ENCODE data around the gene PDGFB. TPM values are rescaled to one million over a fixed set of nuclear protein-coding genes. Genes with fewer than 3 reads are reported as not detected.
"Not testable (repeated sequence)": the region's sequence is repeated elsewhere in the genome, so short reads cannot be mapped to it uniquely, and the experiment has no call there.

The PDGFB gene
- total RNA-seq, 1 experiment from 2014 or later, result 9.8 TPM

DNA sequence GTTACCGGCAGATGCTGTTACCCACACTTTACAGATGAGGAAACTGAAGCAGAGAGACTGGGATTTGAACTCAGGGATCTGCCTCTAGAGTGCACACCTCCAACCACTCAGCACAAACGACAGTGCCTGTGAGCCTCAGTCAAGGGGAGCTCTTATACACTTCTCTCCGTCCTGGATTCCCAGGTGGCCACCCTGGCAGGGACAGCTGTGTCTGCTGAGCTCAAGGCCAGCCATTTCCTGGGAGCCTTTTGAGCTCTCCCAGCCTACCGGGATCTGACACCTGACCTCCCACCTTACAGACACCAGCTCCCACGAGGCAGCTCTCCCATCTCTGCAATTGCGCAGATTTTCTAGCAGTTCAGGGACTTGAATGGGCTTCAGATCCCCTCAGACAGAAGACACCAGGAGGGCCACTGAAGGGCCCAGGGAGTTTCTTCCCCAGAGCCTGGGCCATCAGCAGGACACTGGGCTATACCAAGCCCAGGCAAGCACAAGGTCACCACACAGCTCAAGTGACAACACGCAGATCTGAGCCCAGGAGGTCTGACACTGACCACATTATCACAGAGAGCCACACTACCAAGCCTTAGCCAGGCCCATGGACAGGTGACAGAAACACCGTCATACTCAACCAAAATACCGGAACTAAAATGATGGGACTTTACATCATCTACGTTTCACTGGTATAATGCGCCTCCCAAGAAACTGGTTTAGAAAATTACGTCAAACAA, 17.1 kb downstream of the PDGFB start:
- DNase-seq (ENCODE audit: low spot score), result no peak

DNA sequence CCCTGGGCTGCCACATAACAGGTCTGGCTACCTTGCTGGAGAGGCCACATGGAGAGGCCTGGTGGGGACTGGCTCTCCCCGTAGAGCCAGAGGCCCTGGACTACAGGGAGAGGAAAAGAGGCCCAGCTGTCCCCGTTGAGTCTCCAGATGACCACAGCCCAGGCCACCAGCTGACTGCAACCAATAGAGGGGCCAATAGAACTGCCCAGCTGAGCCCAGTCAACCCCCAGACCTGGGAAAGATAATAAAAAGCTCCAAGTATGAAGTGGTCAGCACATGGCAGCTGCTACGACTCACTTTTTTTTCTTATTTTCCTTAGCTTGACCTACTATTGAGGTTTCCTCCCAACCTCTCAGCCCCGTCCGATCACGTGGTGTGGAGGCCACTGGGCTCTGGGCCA, 18.4 kb downstream of the PDGFB start:
- no peak for DNase-seq (ENCODE audit: low spot score)

DNA sequence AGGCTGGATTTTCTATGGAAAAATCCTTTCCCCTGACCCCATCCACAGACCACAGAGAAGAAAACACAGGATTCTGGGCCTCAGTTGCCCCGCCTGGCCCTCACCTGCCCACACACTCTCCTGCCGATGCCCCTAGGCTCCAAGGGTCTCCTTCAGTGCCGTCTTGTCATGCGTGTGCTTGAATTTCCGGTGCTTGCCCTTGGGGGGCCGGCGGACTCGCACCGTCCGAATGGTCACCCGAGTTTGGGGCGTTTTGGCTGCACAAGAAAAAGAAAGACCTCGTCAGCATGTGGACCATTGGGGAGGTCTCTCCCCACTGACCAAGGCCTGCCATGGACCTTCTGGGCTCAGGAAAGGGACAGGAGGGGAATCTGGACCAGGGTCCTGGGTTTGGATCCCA, 19.2 kb downstream of the PDGFB start:
- no peak for DNase-seq (ENCODE audit: low spot score)

DNA sequence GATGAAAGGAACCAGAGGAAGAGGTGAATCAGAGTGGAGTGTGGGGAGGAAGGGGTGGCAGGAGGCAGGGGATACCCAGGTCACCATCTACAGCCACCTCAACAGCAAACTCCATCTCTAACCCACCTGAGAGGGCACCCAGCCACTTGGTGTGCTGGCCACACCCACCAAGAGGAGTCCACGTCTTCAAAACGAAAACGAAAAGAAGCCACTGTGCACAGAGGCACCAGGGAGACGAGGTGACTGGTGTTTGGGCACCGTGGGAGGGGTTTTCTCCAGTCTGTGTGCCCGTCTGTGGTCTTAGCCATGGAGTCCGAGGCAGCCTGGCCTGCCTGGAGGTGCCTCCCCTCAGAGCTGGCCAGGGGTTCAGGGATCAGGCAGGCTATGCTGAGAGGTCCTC, 20.2 kb downstream of the PDGFB start:
- no peak for DNase-seq (ENCODE audit: low spot score)

DNA sequence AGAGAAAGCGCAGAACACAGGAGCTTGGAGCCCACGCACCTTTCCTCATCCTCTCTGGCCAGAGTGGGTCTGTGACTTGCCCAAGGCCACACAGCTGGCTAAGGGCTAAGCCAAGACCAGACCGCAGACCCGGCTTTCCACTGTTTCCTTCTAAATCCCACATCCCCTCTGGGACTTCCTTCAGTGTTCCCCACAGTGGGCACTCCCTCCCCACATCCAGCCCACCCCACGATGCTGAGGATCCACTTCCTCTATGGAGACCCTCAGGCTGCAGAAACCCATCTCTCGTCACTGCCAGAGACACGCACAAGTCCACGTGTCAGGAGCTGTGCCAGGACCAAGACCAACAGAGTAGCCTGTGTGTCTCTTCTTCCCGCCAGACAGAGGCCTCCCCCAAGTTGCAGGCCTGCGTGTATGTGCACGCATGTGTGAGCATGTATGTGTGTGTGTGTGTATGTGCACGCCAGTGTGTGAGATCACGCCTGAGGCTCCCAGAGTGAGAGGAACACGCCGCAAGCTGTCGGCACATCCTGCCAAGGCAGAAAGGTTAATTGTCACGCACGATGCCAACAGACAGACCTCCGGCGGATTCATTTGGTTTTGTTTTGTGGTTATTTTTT, 21.6 kb downstream of the PDGFB start:
- DNase-seq (ENCODE audit: low spot score), result no peak

DNA sequence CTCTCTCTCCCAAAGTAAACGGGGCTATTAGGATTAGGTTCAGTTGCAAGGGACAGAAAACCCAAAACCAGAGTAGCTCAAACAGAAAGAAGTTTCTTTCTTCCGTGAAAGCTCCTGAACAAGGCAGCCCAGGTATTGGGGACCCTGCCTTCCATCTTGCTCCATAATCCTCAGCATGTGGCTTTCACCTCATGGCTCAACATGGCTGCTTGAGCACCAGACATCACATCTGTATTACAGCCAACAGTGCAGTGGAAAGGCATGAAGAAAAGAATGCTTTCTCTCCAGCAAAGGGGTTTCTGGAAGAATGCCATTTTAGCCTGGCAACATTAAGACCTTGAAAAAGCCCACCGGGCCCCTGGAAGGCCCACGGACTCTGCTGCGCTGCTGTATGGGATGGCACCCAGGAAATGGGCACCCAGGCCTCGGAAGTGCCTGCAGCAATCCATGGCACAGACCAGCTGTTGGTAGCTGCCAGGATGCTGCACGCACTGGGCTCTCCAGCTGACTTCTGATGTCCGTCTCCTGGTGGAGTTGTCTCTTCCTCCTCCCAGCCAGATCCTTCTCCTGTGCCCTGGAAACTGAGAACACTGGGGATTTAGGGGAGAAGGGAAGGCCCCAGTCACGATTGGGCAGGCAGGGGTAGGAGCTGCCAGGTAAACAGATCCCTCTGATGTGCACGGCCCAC, 22.6 kb downstream of the PDGFB start:
- no peak for DNase-seq (ENCODE audit: low spot score)

DNA sequence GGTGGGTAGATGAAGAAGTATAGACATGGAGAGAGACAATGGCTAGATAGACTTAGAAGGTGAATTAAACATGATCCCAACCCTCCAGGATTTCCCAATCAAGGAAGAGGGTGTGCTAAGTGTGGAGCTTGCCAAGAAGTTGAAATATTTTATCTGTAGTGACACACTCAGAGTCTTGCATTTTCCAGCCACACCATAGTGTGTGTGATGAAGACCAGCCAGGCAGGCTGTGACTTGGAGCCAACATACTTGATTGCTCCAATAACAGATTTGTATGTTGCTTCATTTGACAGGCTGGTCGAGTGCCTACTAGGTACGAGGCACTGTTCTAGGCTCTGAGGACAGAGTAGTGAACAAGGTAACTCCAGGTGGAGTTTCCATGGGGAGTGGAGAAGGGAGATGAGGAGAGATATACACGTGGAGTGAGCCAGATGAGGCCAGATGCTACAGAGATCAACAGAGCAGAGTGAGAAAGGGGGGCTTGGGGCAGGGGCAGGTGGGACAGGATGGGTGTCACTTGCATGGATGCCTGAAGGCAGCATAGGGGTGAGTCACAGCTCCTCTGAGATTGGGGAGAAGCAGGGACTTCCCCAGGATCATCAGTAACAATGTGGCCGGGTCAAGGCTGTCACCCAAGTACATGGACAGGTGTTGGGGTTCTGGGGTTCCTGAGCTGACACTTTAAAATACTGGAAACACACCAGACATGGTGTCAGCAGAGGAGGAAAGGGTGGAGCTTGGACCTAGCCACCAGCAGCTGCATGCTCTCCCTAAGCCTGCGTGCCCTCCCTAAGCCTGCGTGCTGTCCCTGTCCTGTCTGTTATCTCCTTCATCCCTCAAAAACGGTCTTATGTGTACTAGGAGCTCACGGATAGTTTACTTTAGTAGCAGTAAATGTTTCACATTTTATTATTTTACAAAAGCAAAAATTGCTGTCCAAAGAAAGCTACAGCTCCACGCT, 23.6 kb downstream of the PDGFB start:
- peak; percentile 32 for DNase-seq (ENCODE audit: low spot score)

DNA sequence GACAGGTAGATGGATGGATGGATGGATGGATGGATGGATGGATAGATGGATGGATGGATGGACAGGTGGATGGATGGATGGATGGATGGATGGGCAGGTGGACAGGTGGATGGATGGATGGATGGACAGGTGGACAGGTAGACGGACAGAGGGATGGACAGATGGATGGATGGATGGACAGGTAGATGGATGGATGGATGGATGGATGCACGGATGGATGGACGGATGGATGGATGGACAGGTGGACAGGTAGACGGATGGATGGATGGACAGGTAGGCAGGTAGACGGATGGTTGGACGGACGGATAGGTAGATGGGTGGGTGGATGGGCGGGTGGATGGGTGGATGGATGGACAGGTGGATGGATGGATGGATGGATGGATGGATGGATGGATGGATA, 24.3 kb downstream of the PDGFB start:
- DNase-seq (ENCODE audit: low spot score), result no peak

DNA sequence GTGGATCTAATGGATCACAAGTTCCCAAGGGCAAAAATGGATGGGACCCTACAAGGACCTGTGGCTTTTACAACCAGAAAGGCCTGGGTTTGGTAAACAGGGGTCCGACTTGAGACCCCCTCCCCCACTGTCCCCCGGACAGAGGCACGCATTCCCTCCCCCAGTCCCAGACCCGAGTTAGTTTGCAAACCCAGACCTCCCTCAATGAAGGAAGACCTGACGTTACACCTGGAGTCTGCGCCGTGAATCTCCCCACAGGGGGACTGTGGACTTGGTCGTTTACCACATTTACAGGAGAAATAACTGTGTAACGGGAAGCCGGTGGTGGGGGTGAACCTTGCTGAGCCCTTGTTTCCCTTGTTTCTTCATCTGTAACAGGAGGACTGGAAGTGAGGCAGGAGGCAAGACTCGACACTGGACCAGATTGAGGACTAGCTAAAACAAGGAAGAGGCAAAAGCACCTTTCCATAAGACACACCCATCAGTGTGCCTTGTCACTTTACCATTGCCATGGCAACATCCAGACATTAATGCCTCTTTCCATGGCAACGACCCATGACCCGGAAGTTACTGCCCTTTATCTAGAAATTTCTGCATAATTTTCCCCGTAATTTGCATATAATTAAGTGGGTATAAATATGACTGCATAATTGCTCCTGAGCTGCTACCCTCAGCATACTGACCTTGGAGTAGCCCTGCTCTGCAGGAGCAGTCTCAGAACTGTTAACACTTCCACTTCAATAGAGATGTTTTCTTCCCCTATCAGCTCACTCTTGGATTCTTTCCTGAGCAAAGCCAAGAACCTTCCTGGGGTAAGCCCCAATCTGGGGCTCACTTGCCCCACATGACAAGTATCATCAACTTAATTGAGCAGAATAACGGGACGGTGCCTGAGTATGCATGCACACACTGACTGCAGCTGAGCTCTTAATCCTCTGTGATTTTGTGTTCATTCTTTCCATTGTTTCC, 25.4 kb downstream of the PDGFB start:
- DNase-seq (ENCODE audit: low spot score), result peak; percentile 13

DNA sequence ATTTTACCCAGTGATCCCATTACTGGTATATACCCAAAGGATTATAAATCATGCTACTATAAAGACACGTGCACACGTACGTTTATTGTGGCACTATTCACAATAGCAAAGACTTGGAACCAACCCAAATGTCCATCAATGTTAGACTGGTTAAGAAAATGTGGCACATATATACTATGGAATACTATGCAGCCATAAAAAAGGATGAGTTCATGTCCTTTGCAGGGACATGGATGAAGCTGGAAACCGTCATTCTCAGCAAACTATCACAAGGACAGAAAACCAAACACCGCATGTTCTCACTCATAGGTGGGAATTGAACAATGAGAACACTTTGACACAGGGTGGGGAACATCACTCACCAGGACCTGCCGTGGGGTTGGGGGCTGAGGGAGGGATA, 26.4 kb downstream of the PDGFB start:
- not testable (repeated sequence) for DNase-seq (ENCODE audit: low spot score)

DNA sequence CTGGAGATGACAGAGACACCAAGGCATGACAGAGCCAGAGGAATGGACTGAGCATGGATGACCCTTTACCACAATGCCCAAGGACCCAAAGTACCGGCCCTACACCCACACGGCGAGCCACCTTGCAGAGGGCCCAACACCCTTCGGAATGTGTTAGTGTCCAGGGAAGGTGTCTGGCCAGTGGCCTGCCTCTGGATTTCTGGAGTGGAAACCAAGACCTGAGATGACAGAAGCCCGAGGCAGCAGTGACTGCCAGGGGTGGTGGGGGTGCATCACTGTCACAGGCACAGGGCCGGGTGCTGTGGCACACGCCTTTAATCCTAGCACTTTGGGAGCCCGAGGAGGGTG, 28.7 kb downstream of the PDGFB start:
- no peak for DNase-seq (ENCODE audit: low spot score)

DNA sequence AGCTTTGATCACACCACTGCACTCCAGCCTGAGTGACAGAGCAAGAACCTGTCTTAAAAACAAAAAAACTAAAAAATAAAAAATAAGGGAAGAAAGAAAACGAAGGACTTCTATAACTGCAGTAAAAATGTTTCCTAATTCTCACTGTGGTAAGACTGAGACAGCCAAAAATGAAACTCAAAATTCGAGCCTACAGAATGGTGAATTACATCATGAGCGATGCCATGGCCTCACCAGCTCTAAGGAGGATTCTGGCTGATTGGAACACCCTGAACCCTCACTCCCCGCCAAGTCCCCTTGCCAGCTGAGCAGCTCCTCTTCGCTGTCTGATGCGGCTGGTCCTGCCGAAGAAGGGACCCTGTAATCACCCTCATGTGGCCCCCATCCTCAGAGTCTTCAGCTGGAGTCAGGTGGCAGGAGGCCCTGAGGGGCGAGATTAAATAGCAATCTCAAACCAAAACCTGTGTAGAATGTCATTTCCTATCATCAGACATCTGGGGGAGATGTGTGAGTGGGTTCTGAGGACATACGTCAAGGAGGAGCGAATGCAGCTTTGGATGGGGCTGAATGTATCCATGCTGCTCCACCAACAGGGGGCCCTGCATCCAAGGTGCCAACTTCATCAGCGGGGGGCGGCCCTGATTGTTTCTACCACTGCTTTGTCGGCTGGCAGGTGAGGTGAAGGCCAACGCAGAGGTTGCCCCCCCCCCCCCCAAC, 29.2 kb downstream of the PDGFB start:
- no peak for DNase-seq (ENCODE audit: low spot score)

DNA sequence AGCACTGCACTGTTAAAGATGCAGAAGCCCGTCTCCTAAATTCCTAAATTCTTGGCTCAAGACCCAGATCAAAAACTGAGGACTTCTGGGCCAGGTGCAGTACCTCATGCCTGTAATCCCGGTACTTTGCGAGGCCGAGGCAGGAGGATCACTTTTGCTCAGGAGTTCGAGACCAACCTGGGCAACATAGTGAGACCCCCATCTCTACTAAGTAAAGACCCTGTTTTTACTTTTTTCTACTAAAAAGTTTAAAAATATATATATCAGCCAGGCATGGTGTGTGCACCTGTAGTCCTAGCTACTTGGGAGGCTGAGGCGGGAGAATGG, 29.7 kb downstream of the PDGFB start:
- DNase-seq (ENCODE audit: low spot score), result no peak

DNA sequence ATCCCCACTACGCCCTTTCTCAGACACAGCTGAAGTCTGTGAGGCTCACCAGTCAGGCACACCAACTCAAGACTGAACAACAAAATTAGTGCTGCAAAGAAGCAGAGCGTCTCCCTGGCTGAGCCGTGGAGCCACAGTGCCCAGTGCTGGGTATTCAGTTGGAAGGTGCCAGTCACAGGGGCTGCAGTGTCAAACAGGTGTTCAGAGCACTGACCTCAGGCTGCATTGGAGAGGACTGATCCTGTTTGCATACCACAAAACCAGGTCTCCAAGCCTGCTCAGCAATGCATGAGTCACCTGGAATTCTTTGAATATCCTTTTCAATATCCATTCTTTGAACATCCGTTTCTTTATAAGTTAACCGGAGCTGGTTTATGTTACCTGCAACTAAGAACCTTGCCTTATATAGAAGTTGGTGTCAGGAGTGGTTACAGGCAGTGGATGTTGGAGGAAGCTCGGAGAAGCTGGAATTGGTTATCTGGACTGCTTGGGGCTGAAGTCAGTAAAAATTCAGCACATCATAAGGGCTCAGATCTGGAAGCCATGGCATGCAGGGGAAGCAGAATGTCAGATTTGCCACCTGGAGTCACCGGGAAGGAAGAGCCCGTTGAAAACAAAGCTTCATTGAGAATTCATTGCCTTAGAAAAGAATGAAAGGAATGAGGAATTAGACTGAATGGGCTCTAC, 30.3 kb downstream of the PDGFB start:
- DNase-seq (ENCODE audit: low spot score), result peak; percentile 64

DNA sequence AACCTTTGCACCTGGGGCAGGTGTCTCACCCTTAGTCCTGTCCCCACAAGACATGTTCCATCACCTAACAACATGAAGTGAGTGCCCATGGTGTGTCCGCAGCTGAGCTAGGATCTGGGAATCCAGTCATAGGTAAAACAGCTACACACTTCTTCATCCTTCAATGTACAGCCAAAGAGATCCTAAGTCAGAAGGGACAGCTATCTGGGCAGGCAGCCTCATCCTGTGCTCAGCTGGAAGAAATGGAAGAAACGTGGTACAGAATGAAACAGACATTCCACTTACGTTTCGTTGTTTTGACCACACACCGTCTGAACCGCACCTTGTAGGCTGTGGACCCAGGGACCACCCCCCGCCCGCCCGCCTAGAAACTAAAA, 30.8 kb downstream of the PDGFB start:
- DNase-seq (ENCODE audit: low spot score), result no peak

DNA sequence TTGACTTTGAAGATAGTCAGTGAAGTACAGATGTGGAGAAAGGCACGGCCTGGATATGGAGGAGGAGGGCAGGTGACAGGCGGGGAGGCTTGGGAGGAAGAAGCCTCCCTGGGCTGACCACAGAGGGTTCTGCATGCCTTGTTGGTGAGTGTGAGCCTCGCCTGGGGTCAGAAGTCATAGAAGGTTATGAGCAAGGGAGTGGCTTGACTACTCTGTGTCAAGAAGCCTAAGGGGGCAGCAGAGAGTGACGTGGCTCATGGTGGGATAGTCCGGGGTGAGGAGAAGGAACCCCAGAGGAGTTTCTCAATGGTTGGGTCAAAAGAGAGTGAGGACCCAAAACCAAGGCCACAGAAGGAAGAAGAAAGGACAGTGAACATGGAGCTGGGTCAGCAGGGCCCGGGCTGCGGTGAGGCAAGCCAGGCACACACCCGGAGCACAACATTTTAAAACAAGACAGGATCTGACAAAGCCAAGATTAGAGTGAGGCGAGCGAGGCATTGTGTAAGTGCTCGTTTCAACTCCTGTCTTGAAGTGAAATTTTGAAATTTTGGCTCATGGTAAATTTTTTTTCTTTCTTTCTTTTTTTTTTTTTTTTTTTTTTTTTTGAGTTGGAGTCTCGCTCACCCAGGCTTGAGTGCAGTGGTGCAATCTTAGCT, 31.9 kb downstream of the PDGFB start:
- DNase-seq (ENCODE audit: low spot score), result peak; percentile 69

DNA sequence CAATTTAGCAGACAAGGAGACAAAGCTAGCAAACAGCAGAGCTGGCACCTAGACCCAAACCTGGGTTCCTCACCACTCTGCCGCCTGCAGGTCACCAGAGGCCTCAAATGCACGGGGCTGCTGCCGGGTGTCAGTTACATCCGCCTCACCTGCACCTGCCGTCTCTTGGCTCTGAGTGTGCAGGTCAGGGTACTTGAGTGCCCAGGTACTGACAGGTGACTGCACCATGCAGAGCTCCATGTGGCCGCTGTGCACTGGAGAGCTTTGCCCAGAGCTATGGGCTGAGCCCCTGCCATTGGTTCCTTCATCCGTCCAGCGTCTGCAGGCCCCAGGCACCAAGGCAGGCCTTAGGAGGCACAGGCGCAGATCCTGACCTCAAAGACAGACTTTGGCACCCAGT, 35.0 kb downstream of the PDGFB start:
- DNase-seq (ENCODE audit: low spot score), result no peak

DNA sequence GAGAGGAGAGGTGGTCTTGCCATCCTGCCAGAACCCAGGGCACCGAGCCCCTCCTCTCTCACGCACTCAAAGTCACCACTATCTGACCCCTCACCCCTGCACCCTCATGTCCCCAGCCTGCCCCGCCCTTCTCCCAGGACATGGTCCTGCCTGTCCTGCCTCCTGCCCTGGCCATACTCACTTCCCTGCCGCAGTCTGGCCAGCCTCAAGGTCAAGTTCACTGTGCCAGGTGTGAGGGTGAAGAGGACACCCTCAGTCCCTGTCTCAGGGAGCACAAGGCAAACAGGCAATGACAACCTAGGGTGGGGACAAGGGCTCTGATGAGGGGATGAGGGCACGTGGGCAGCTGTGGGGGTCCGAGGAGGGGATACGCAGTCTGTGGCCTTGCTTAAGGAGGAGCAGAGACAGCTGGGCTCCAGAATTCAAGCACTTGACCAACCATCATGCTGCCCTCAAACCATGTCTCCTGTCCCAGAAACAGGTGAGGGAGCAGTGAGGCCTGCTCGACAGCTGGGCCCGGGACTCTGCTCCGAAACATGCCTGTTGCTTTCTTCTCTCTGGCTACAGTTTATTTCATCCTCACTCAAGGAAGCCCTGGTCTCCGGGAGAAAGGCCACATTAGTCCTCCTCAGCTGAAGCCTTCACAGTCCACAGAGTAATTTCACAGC, 36.6 kb downstream of the PDGFB start:
- no peak for DNase-seq (ENCODE audit: low spot score)

Data from A172 (cell line).